Transverse colon (tissue), 4 donors: ENCODE measurements around the gene KAT7. TPM values are rescaled to one million over a fixed set of nuclear protein-coding genes. Genes with fewer than 3 reads are reported as not detected.

Experiments
- DNase-seq: peaks from one replicate; pipeline ENCODE4 v3.0.0-alpha.2; 2019
- H3K27ac ChIP-seq, 4 donors: fragments of 200-600 bp; sonication (generic); 2 replicates each; pipeline ENCODE4 v1.5.1; 2016 to 2018; ENCODE audit warnings: inconsistent platforms in 4 of 4
- H3K27me3 ChIP-seq: fragments of 200-600 bp; sonication (generic); 2 replicates; pipeline ENCODE4 v1.5.1; 2017; ENCODE audit warnings: inconsistent platforms
- H3K36me3 ChIP-seq, 4 donors: fragments of 200-600 bp; sonication (generic); 2 replicates each; pipeline ENCODE4 v1.5.1; 2017 to 2019; ENCODE audit warnings: inconsistent platforms in 4 of 4
- H3K4me1 ChIP-seq, 4 donors: fragments of 200-600 bp; sonication (generic); 2 replicates each; pipeline ENCODE4 v1.5.1; 2017 to 2020; ENCODE audit warnings: inconsistent platforms in 4 of 4
- H3K4me3 ChIP-seq, 4 donors: fragments of 200-600 bp; sonication (generic); 1 replicate in 1 of 4; 2 replicates in 3 of 4; pipeline versions ENCODE4 v1.5.1 to v1.6.1; 2017 to 2019; ENCODE audit warnings: inconsistent platforms in 4 of 4
- H3K9me3 ChIP-seq, 2 donors: fragments of 200-600 bp; sonication (generic); 2 replicates each; pipeline ENCODE4 v1.5.1; 2017 to 2019; ENCODE audit warnings: inconsistent platforms in 2 of 2
- CTCF ChIP-seq, 5 experiments: fragments of 200-600 bp in 3 of 5; fragments of 450-650 bp in 2 of 5; sonication (generic) in 3 of 5; IDR thresholded peaks; 1 replicate in 2 of 5; 2 replicates in 3 of 5; pipeline ENCODE4 v1.5.1; 2016 to 2017; ENCODE audit warnings: antibody characterized with exemption in 5 of 5, inconsistent platforms in 3 of 5, mild to moderate bottlenecking in 2 of 5, moderate library complexity in 1 of 5
- EP300 ChIP-seq: sonication (generic); formaldehyde crosslinking; IDR thresholded peaks from one replicate; pipeline ENCODE4 v1.6.1; 2017; ENCODE audit warnings: antibody characterized with exemption, low read depth
- POLR2A ChIP-seq: fragments of 450-650 bp; IDR thresholded peaks from one replicate; pipeline ENCODE4 v1.6.1; 2016; ENCODE audit warnings: antibody characterized with exemption, mild to moderate bottlenecking, moderate library complexity
- POLR2AphosphoS5 ChIP-seq, 3 donors: sonication (generic); formaldehyde crosslinking; IDR thresholded peaks; one replicate each; pipeline ENCODE4 v1.6.1; 2016; ENCODE audit warnings: antibody characterized with exemption in 3 of 3
- WGBS, 2 donors: methylation state at CpG; one replicate each; pipeline ENCODE4 v1.1.5; 2018; ENCODE audit warnings: low coverage in 1 of 2; 5-methylcytosine and 5-hydroxymethylcytosine counted together
- in situ Hi-C, 4 donors: fragments of 200-750 bp; cut with MboI; loops; one replicate each; pipeline versions ENCODE4 v1.15.0 to v1.15.1; 2017; ENCODE audit warnings: low sequenced_read_pairs in 3 of 4, low pct_ligation_motif_present in 1 of 4, low pct_unique_long_range_greater_than_20kb in 1 of 4
- intact Hi-C: fragments of 100-400 bp; cut with DNase I; formaldehyde crosslinking; loops from one replicate; pipeline ENCODE4 v1.15.1; 2023; ENCODE audit warnings: low total_unique reads
- total RNA-seq, 4 donors: library from RNA; depleted of rRNA; stranded (reverse); fragments of >200 nt; gene quantifications; one replicate each; pipeline ENCODE4 v1.1.0, GENCODE V29; 2016

KAT7 gene
- total RNA-seq: 10 to 100 TPM; 21.3 to 54.2 (median 32.8) TPM

GRCh38 chr17:49788478-49789242 is at the start of gene KAT7:
Gene KAT7 (plus strand): TSS chr17:49788681. CDS start chr17:49788835, 154 bp downstream.
- peaks cover 13 to 53% (median 22%) of the 10 kb centered on the region in 4 donors for H3K4me1 ChIP-seq
- 0 to 2% methylated on average over 7 to 45 of the region's 59 CpGs for WGBS, 2 donors
- intact Hi-C loops (no loop called here), in situ Hi-C loops (loop anchor here in 2 of 4 donors (10.0 kb wide), 2 partner anchors 84 to 224 kb away; partner anchors contain the start of gene SLC35B1 (in 1 of the 2))
- H3K36me3 ChIP-seq: peaks cover 0 to 16% (median 4%) of the 10 kb centered on the region in 4 donors
- no peaks in the 10 kb centered on the region for H3K27me3 ChIP-seq
- TF ChIP-seq POLR2AphosphoS5 (IDR thresholded peaks at IDR 0.05) (peak; percentile 55 to 95 (median 94)), CTCF (IDR thresholded peaks at IDR 0.05) (peak in 1 of 5 experiments; percentile 19), POLR2A (peak; percentile 93), EP300 (no peak)
- H3K4me3 ChIP-seq: peak within 1 kb of the TSS; percentile 69 to 96 (median 91)
- peak within 1 kb of the TSS; percentile 94 to 99 (median 99) for H3K27ac ChIP-seq
- H3K9me3 ChIP-seq: no peaks in the 10 kb centered on the region
- peak; percentile 99 for DNase-seq

GRCh38 chr17:49739641-49740271 is 48.7 kb upstream of the KAT7 start:
- TF ChIP-seq EP300: no peak
- TF ChIP-seq POLR2A: peak; percentile 20
- TF ChIP-seq CTCF (IDR thresholded peaks at IDR 0.05): no peak
- peak in 2 of 3 donors; percentile 35 to 75 for TF ChIP-seq POLR2AphosphoS5 (IDR thresholded peaks at IDR 0.05)
- Histone ChIP-seq H3K4me1 (peaks cover 27 to 75% (median 44%) of the 10 kb centered on the region in 4 donors), H3K4me3 (no peak overlapping the region), H3K36me3 (no peaks in the 10 kb centered on the region), H3K9me3 (no peaks in the 10 kb centered on the region), H3K27ac (peak overlapping the region; percentile 81 to 86 (median 82)), H3K27me3 (no peaks in the 10 kb centered on the region)
- WGBS, 2 donors: 38 to 49% methylated on average over 3 to 7 of the region's 7 CpGs
- peak; percentile 88 for DNase-seq
- in situ Hi-C loops: no loop called here
- intact Hi-C loops: no loop called here

DNA sequence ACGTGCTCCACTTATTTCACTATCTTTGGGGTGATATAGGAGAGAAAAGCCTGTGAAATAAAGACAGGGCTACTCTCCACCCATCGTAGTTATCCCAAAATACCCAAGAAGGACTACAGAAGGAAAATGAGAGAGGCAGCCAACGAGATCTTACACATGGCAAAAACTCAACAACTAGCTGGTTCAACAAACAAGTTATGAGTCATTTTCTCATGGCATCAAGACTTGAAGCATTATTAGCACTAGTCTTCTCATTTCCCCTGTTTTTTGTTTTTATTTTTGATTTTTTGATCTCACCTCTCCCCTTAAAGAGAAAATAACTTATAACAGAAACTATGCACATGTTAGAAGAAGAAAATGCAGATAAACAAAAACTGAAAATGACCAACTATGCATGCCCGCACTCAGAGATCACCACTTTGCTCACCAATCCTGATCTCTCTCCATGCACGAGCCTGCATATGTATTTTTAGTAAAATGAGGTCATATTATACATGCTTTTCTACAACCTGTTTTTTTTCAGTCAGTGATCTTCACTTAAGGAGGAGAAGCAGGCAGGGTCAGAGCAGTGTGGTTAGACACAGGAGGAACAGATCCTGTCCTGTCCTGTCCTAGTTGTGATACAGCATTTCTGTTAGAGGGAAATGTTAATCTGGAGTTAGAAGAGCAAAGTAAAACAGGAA is 47.3 kb upstream of the KAT7 start:
- Histone ChIP-seq H3K27ac (peak overlapping the region; percentile 81 to 86 (median 82)), H3K9me3 (no peaks in the 10 kb centered on the region), H3K4me1 (peaks cover 27 to 79% (median 44%) of the 10 kb centered on the region in 4 donors), H3K4me3 (peak overlapping the region in 1 of 4 donors; percentile 10), H3K27me3 (no peaks in the 10 kb centered on the region), H3K36me3 (no peaks in the 10 kb centered on the region)
- in situ Hi-C loops (no loop called here), intact Hi-C loops (no loop called here)
- TF ChIP-seq EP300 (no peak), POLR2A (no peak), POLR2AphosphoS5 (IDR thresholded peaks at IDR 0.05) (no peak), CTCF (IDR thresholded peaks at IDR 0.05) (no peak)
- WGBS, 2 donors: 40 to 43% methylated on average over 3 to 5 of the region's 5 CpGs
- DNase-seq: no peak

GRCh38 chr17:49741692-49742076 is 46.8 kb upstream of the KAT7 start:
- Histone ChIP-seq H3K4me3 (no peak overlapping the region), H3K27me3 (no peaks in the 10 kb centered on the region), H3K27ac (peak overlapping the region; percentile 81 to 86 (median 82)), H3K9me3 (no peaks in the 10 kb centered on the region), H3K4me1 (peaks cover 27 to 80% (median 46%) of the 10 kb centered on the region in 4 donors), H3K36me3 (no peaks in the 10 kb centered on the region)
- intact Hi-C loops: no loop called here
- TF ChIP-seq POLR2A (no peak), CTCF (IDR thresholded peaks at IDR 0.05) (no peak), EP300 (no peak), POLR2AphosphoS5 (IDR thresholded peaks at IDR 0.05) (no peak)
- 51% methylated on average over 3 of the region's 3 CpGs; no CpG with 5 or more reads in 1 of the 2 donors for WGBS, 2 donors
- in situ Hi-C loops: no loop called here
- DNase-seq: no peak
